ENCODE results near the gene TBCK.

DNA sequence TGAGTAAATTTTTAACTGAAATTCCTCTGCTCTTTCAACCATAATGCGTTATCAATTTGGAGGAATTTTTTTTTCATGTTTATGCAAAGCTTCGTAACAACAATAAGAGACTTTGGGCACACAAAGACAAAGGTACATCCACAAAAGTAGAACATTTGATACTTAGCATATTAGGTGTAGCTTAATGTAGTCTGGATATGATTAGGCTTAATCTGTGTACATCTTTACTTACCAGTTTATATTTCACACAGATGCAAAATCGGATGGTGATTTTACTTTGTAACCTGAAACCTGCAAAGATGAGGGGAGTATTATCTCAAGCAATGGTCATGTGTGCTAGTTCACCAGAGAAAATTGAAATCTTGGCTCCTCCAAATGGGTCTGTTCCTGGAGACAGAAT is 20.6 kb upstream of the TBCK start:
- TF ChIP-seq CTCF (IDR thresholded peaks at IDR 0.05) (no peak), POLR2A (IDR thresholded peaks at IDR 0.05) (no peak)

All from uterus (tissue), 2 donors.